DND-41 (cell line): ENCODE data around the gene ACTL8.

ENCODE experiments used
- ATAC-seq: fragments of 200-7000 bp; cut with Tn5 transposase; 3 replicates; pipeline ENCODE4 v1.9.1; 2021; ENCODE audit warnings: low read depth; ENCODE audit not compliant: insufficient read depth
- DNase-seq: peaks from one replicate; pipeline ENCODE4 v3.0.0-alpha.2; 2020
- H2AFZ ChIP-seq: 2 replicates; pipeline ENCODE4 v1.6.0; 2012; ENCODE audit warnings: low read depth, low read length
- H3K27ac ChIP-seq: 2 replicates; pipeline ENCODE4 v1.5.1; 2012; ENCODE audit warnings: low read length, inconsistent platforms
- H3K27me3 ChIP-seq: fragments of 200-600 bp; sonication (generic); 2 replicates; pipeline ENCODE4 v1.6.0; 2012; ENCODE audit warnings: low read length, mild to moderate bottlenecking, inconsistent platforms; ENCODE audit not compliant: insufficient read depth, poor library complexity
- H3K36me3 ChIP-seq: 2 replicates; pipeline ENCODE4 v1.5.1; 2012; ENCODE audit warnings: low read length, inconsistent platforms; ENCODE audit not compliant: insufficient read depth
- H3K4me1 ChIP-seq: 2 replicates; pipeline ENCODE4 v1.5.1; 2012; ENCODE audit warnings: mild to moderate bottlenecking, low read length; ENCODE audit not compliant: insufficient read depth
- H3K4me2 ChIP-seq: 2 replicates; pipeline ENCODE4 v1.6.0; 2012; ENCODE audit warnings: mild to moderate bottlenecking, moderate library complexity, low read length, inconsistent platforms; ENCODE audit not compliant: insufficient read depth
- H3K4me3 ChIP-seq, 2 experiments: fragments of 200-600 bp in 1 of 2; shearing (Covaris generic) in 1 of 2; 2 replicates each; pipeline ENCODE4 v1.5.1; 2012 to 2016; ENCODE audit warnings: inconsistent platforms in 2 of 2, low read length in 2 of 2, mild to moderate bottlenecking in 2 of 2, low read depth in 1 of 2, moderate library complexity in 1 of 2
- H3K79me2 ChIP-seq: 2 replicates; pipeline ENCODE4 v1.6.0; 2012; ENCODE audit warnings: low read length, inconsistent platforms; ENCODE audit not compliant: insufficient read depth
- H3K9ac ChIP-seq: 2 replicates; pipeline ENCODE4 v1.6.0; 2012; ENCODE audit warnings: low read depth, mild to moderate bottlenecking, inconsistent platforms, low read length, moderate library complexity
- H3K9me3 ChIP-seq: 2 replicates; pipeline ENCODE4 v1.5.1; 2012; ENCODE audit warnings: low read length, moderate library complexity, mild to moderate bottlenecking, inconsistent platforms; ENCODE audit not compliant: insufficient read depth, severe bottlenecking
- H4K20me1 ChIP-seq: 2 replicates; pipeline ENCODE4 v1.6.0; 2012; ENCODE audit warnings: low read length; ENCODE audit not compliant: insufficient read depth
- CTCF ChIP-seq: IDR thresholded peaks from 2 replicates; pipeline ENCODE4 v1.5.1; 2012; ENCODE audit warnings: borderline replicate concordance, low read length, moderate library complexity, mild to moderate bottlenecking; ENCODE audit not compliant: poor library complexity, severe bottlenecking; ENCODE audit errors: extremely low read depth
- EZH2 ChIP-seq: IDR thresholded peaks from 3 replicates; pipeline ENCODE4 v1.6.1; 2012; ENCODE audit warnings: borderline replicate concordance, low read depth, mild to moderate bottlenecking, moderate library complexity, low read length, inconsistent platforms; ENCODE audit not compliant: severe bottlenecking

ACTL8 gene

GRCh38 chr1:17828991-17829390 lies 73.9 kb downstream of the ACTL8 start:
- H4K20me1 ChIP-seq = no peaks in the 10 kb centered on the region
- no peaks in the 10 kb centered on the region for H3K9me3 ChIP-seq
- TF ChIP-seq CTCF (no peak), EZH2 (no peak)
- H3K27ac ChIP-seq = no peak overlapping the region
- H3K4me3 ChIP-seq = no peak overlapping the region
- DNase-seq = no peak
- ATAC-seq = no peak
- no peaks in the 10 kb centered on the region for H3K79me2 ChIP-seq
- H2AFZ ChIP-seq = no peak overlapping the region
- H3K27me3 ChIP-seq = peaks cover 4% of the 10 kb centered on the region
- no peaks in the 10 kb centered on the region for H3K4me1 ChIP-seq
- H3K36me3 ChIP-seq = no peaks in the 10 kb centered on the region
- H3K9ac ChIP-seq = no peak overlapping the region
- no peak overlapping the region for H3K4me2 ChIP-seq

GRCh38 chr1:17829579-17829978 lies 74.4 kb downstream of the ACTL8 start:
- no peak overlapping the region for H3K4me2 ChIP-seq
- H3K27me3 ChIP-seq = peaks cover 3% of the 10 kb centered on the region
- no peaks in the 10 kb centered on the region for H3K9me3 ChIP-seq
- TF ChIP-seq EZH2 = no peak
- H3K27ac ChIP-seq = no peak overlapping the region
- H3K36me3 ChIP-seq = no peaks in the 10 kb centered on the region
- H4K20me1 ChIP-seq = no peaks in the 10 kb centered on the region
- H3K4me1 ChIP-seq = no peaks in the 10 kb centered on the region
- H3K9ac ChIP-seq = no peak overlapping the region
- no peak overlapping the region for H2AFZ ChIP-seq
- no peak overlapping the region for H3K4me3 ChIP-seq
- no peaks in the 10 kb centered on the region for H3K79me2 ChIP-seq
- ATAC-seq (no peak), DNase-seq (no peak)

- DNase-seq (peak; percentile 54), ATAC-seq (no peak)
- peaks cover 3% of the 10 kb centered on the region; the same call in 1 of the 2 replicates for H4K20me1 ChIP-seq
- no peak overlapping the region for H3K4me2 ChIP-seq
- no peak overlapping the region for H3K4me3 ChIP-seq
- H3K36me3 ChIP-seq = no peaks in the 10 kb centered on the region
- H3K79me2 ChIP-seq = no peaks in the 10 kb centered on the region
- no peaks in the 10 kb centered on the region for H3K9me3 ChIP-seq
- TF ChIP-seq CTCF (no peak), EZH2 (no peak)
- H2AFZ ChIP-seq = no peak overlapping the region
- no peak overlapping the region for H3K9ac ChIP-seq
- no peaks in the 10 kb centered on the region for H3K27me3 ChIP-seq
- H3K27ac ChIP-seq = no peak overlapping the region
- no peaks in the 10 kb centered on the region for H3K4me1 ChIP-seq
Observed at GRCh38 chr1:17831597-17831996, 76.5 kb downstream of the ACTL8 start.

- H2AFZ ChIP-seq = no peak overlapping the region
- TF ChIP-seq EZH2 (no peak), CTCF (no peak)
- H3K9me3 ChIP-seq = no peaks in the 10 kb centered on the region
- ATAC-seq = no peak
- no peak overlapping the region for H3K27ac ChIP-seq
- H3K9ac ChIP-seq = no peak overlapping the region
- H4K20me1 ChIP-seq = peaks cover 3% of the 10 kb centered on the region; the same call in 1 of the 2 replicates
- H3K36me3 ChIP-seq = no peaks in the 10 kb centered on the region
- no peak overlapping the region for H3K4me2 ChIP-seq
- no peak for DNase-seq
- no peaks in the 10 kb centered on the region for H3K4me1 ChIP-seq
- H3K4me3 ChIP-seq = no peak overlapping the region
- H3K79me2 ChIP-seq = no peaks in the 10 kb centered on the region
- H3K27me3 ChIP-seq = no peaks in the 10 kb centered on the region
Observed at GRCh38 chr1:17833661-17834501, 78.7 kb downstream of the ACTL8 start.
